GM19035 (cell line): ENCODE results near the gene POP7.
A peak's percentile ranks its signal among the peaks of the same experiment; 100 is the strongest.
"Not testable (repeated sequence)": the region's sequence is repeated elsewhere in the genome, so short reads cannot be mapped to it uniquely, and the experiment has no call there.

Experiments used
- ATAC-seq: cut with Tn5 transposase; IDR thresholded peaks from one replicate; pipeline ENCODE4 v1.9.1; 2021; ENCODE audit not compliant: unreplicated experiment

The POP7 gene

DNA sequence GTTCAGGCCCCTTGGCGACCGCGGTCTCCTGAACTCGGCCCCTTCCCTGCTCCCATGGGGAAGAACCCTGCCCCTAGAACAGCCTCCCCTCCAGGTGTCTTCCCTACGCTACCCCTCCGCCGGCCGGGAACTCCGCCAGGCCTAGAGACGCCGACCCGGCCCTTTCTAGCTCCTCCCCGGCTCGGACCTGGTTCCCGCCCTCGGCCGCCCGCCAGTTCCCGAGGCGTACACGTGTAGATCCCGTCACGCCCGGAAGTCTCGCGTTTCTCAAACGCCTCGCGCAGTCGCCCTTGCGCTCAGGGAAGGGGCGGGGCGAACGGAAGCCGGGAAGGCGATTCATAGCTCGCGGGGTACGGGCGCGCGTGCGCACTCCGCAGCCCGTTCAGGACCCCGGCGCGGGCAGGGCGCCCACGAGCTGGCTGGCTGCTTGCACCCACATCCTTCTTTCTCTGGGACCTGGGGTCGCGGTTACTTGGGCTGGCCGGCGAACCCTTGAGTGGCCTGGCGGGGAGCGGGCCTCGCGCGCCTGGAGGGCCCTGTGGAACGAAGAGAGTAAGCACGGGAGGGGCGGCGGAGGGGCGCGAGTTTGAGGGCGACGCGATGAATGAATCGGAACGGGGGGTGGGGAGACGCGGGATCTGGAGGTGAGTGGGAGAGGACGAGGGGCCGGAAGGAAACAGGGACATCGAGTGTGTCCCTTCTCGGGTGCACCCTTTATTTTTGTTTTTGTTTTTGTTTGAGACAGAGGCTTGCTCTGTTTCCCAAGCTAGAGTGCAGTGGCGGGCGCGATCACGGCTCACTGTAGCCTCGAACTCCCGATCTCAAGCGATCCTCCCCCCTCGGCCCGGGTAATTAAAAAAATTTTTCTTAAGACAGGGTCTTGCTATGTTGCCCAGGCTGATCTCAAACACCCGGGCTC is at the start of gene POP7:
POP7 (plus strand) TSS at position 369 of the 919 bp plus-strand sequence. CDS start 710 bp downstream, outside the sequence.
- ATAC-seq: peak; percentile 92

DNA sequence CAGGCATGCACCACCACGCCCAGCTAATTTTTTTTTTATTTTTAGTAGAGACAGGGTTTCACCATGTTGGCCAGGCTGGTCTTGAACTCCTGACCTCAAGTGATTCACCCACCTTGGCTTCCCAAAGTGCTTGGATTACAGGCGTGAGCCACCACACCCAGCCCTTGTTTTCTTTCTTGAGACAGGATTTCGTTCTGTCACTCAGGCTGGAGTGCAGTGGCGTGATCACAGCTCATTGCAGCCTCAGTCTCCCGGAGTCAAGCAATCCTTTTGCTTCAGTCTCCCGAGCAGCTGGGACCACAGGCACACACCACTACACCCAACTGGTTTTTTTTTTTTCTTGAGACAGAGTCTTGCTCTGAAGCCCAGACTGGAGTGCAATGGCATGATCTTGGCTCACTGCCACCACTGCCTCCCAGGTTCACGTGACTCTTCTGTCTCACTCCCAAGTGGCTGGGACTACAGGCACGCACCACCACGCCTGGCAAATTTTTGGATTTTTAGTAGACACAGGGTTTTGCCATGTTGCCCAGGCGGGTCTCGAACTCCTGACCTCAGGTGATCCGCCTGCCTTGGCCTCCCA is 43.6 kb upstream of the POP7 start:
- ATAC-seq: not testable (repeated sequence)

DNA sequence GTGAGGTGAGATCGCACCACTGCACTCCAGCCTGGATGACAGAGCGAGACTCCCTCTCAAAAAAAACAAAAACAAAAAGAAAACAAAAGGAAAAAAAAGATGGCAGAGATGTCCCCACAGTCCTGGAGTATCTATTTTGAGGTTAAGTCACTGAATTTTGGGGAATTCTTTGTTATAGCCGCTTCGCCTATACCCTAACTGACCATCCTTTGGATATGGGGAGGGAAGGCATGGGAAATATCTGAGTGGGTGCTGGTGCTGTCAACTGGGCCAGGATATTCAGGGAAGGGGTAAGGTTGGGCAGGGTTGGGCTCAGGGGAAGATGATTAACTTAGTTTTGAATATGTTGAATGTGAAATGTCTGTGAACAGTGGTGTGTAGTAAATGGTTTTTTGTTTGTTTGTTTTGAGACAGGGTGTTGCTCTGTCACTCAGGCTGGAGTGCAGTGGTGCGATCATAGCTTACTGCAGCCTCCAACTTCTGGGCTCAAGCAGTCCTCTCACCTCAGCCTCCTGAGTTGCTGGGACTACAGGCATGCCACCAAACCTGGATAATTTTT is 40.7 kb upstream of the POP7 start:
- ATAC-seq: no peak

DNA sequence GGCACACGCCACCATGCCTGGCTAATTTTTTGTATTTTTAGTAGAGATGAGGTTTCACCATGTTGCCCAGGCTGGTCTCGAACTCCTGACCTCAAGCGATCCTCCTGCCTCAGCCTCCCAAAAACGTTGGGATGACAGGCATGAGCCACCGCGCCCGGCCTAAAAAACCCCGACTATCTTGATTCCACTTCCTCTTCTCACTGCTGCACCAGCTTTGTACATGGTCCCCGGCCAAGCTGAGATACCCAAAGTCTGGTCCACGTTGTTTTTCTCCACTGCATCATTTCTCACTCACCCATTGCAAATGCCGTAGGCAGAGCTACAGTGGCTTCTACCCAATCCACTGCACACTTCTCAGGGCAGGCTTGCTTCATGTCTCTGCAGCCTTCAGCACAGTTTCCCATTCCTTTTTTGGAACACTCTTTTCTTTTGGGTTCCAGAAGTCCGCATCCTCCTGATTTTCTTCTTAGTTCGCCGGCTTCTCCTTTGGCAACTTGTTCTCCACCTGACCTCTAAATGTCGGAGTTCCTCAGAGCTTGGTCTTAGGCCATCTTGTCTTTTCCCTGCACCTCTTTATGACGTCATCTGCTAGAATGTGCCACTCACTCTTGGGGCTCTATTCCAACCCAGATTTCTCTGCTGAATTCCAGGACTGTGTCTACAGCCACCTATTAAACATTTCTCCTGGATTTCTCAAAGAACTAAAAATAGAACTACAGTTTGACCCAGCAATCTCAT is 38.4 kb upstream of the POP7 start:
- ATAC-seq: no peak

DNA sequence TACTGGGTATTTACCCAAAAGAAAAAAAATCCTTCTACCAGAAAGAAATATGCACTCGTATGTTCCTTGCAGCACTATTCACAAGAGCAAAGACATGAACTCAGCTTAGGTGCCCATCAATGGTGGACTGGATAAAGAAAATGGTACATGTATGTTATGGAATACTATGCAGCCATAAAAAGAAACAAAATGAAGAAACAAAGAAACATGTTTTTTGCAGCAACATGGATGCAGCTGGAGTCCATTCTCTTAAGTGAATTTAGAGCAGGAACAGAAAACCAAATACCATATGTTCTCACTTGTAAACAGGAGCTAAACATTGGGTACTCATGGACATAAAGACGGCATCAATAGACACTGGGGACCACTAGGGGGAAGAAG is 37.9 kb upstream of the POP7 start:
- no peak for ATAC-seq

DNA sequence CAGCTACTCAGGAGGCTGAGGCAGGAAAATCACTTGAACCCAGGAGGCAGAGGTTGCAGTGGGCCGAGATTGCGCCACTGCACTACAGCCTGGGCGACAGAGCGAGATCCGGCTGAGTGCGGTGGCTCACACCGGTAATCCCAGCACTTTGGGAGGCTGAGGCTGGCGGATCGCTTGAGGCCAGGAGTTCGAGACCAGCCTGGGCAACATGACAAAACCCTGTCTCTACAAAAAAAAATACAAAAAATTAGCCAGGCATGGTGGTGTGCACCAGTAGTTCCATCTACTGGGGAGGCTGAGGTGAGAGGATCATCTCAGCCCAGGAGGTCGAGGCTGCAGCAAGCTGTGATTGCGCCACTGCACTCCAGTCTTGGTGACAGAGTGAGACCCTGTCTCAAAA is 36.8 kb upstream of the POP7 start:
- ATAC-seq: not testable (repeated sequence)

DNA sequence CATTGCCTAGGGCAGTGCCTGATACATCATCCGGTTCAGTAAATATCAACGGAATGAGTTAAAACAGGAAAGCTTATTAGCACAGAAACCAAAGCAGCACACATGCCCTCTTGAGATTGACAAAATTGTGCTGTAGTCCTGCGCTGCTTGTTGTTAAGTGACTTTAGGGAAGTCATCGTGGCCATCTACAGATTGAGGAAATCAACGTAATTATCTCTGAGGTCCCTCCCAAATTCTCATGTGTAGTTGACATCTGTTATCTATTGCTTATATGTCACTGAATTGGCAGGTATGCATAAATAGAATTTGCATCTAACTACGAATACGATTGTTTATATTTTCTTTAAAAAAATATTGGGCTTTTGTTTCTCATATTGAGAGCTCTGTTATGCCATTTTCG is 35.8 kb upstream of the POP7 start:
- no peak for ATAC-seq

DNA sequence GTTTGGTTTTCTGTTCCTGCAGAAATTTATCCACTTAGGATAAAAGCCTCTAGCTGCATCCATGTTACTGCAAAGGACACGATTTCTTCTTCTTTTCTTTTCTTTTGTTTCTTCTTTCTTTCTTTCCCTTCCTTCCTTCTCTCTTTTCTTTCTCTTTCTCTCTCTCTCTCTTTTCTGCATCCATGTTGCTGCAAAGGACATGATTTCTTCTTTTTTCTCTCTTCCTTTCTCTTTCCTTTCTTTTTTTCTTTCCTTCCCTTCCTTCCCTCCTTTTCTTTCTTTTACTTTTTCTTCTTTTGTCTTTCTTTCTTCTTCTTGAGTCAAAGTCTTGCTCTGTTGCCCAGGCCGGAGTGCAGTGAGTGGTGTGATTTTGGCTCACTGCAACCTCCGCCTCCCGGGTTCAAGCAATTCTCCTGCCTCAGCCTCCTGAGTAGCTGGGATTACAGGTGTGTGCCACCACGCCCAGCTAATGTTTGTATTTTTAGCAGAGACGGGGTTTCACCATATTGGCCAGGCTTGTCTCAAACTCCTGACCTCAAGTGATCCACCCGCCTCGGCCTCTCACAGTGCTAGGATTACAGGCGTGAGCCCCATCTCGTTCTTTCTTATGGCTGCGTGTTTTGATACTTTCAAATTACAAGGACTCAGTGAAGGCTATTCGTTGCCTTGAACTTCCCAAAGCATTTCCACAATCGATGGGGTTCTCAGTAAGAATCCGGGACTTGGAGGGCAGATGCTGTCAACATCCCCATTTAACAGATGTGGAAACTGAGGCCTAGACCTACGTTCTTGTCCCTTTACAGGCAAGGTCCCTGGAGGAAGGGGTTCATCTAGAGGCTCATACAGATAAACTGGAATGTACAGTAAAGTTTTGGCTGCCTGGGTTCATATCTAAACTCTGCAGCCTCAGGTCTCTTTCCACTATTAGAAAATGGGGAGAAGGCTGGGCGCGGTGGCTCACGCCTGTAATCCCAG is 34.3 kb upstream of the POP7 start:
- no peak for ATAC-seq

DNA sequence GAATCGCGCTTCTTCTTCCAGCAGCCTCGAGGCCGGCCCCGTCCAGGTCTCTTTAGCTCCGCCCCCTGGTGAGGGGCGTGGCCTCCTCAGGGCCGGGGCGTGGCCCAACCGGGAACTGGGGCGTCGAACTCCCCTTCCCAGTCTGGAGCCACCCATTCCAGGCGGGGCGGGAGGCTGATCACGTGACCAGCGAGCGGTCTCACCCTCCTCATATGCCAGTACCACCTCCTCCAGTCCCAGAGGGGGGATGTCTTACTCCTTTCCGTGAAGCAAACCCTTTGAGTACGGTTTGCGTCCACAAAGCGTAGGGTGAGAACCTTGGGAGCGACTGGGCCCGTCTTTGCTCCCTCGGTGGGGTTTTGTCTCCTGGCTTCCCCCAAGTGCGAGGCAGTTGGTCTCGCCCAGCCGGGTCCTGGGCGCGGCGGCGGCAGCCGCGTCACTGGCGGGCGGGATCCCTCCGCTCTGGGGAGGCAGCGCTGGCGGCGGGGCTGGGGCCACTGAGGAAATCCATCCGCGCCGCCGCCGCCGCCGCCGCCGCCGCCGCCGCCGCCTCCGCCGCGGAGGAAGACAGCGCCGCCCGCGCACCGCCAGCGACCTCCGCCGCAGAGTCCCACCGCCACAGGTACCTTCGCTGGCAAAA is 32.5 kb upstream of the POP7 start, which contains the start of gene GNB2:
GNB2 (plus strand) TSS at position 439 of the 640 bp plus-strand sequence. CDS start 2,526 bp downstream, outside the sequence.
- peak; percentile 64 for ATAC-seq

DNA sequence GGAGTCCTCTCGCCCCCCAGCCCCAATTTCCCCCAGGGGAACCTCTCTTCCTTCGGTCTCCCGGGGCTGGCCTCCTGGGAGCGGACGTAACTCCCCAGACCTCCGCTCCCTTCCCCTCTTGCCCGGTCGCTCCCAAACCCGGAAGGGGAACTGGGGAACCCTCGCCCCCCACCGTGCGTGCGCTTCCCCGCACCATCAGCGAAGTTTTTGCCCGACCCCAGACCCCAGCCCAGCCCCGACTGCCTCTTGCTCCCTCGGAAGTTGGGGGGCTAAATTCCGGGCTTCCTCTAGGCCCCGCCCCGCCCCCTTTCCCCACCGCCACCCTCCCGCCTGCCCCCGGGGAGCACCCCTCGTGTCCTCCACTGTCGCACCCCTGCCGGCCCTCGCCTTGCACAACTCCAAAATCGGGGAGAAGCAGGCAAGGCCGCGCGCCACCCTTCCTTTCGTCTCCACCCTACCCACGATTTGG is 31.9 kb upstream of the POP7 start:
- peak; percentile 5 for ATAC-seq

DNA sequence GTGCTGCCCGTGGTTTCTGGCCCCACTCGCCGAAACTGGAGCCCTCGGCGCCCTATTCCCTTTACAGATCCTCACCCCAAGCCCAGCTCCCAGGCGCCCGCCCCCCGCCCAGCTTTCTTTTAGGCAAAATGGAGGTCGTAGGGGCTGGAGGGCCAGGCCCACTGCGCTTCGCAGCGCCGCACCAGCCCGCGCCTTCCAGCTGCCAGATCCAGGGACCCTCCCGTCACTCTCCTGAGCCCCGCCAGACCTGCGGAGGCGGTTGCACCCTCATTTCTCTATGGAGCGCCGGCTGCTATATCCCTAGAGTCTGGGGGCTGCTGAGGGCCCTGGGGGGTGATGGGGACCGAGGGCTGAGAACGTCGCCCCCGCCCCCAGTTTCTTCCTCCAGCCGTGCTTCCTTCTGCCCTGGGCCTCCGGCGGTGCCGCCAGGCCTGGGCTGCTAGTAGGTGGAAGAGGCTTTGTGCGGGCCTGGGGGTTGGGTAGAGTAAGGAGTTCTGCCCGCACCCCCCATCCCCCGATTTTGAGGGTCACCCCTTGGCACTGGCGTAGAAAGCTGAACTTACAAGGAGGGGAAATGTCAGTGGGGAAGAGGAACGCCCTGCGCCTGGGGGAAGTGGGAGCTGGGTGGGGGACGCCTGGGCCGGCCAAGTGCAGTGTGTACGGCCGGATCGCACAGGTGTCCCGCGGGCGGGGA is 31.4 kb upstream of the POP7 start:
- no peak for ATAC-seq

DNA sequence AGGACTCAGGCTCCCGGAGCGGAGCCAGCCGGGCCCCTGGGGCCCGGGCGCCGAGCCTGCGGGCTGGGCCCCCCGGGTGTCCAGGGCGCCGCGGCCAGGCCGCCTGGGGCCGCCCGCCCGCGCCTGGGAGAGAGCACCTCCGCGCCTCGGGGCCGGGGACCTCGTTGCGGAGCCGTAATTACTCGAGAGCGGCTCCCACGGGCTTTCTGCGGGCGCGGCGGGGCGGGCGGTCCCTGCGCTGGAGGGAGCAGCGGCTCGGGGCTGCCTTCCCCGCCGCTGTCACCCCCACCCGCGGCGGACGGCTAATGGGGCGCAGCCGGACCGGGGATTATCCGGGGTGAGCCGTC is 30.8 kb upstream of the POP7 start:
- ATAC-seq: no peak

DNA sequence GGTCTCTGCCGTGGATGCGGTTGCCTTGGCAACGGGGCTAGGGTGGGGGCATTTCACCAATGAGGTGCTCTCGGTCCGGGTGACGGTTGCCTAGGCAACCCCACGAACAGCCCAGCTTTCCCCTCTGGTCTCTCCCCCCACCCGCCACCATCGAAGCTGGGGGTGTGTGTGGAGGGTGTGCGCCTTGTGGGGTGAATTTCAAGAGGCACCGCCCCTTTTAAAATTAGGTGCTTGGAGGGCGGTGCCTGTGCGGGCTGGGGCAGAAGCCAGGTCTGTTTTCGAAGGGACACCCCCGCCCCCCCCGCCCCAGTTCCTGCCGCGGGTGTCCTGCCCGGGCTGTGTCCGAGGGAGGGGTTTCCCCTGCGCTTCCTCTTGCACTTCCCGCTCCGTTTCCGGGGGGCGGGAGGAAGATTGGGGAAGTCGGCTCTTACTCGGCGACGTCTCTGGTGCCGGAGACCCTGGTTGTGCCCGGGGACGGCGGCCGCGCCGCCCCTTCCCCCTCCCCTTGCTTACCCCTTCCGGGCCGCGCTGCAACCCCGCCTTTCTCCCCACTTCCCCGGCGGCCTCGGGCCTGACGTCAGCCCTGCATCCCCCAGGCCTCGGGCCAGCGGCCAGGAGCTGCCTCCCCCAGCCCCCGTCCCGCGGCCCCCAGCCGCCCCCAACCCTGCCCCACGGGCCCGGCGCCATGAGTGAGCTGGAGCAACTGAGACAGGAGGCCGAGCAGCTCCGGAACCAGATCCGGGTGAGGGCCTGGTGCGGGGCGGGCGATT is 30.2 kb upstream of the POP7 start:
- peak; percentile 36 for ATAC-seq

DNA sequence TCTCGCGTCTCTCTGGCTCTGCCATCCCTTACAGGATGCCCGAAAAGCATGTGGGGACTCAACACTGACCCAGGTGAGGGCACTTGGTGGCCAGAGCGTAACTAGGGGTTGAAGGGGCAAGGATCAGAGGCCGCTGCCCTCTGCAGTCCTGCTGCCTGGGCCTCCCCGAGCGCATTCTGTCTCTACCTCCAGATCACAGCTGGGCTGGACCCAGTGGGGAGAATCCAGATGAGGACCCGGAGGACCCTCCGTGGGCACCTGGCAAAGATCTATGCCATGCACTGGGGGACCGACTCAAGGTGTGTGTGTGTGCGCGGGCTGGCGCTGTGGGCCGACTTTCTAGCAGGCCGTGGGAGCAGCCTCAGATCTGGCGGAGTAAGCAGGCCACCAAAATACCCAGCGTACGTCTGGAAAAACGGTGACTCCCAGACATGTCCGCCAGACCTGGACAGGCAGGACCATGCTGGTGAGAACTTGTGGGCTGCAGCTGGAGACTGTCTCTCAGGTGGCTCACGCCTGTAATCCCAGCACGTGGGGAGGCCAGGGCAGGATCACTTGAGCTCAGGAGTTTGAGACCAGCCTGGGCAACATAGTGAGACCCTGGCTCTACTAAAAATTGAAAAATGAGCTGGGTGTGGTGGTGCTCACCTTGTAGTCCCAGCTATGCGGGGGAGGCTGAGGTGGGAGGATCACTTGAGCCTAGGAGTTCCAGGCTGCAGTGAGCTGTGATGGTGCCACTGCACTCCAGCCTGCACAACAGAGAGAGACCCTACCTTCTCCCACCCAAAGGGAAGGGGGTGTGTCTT is 29.2 kb upstream of the POP7 start:
- ATAC-seq: no peak

DNA sequence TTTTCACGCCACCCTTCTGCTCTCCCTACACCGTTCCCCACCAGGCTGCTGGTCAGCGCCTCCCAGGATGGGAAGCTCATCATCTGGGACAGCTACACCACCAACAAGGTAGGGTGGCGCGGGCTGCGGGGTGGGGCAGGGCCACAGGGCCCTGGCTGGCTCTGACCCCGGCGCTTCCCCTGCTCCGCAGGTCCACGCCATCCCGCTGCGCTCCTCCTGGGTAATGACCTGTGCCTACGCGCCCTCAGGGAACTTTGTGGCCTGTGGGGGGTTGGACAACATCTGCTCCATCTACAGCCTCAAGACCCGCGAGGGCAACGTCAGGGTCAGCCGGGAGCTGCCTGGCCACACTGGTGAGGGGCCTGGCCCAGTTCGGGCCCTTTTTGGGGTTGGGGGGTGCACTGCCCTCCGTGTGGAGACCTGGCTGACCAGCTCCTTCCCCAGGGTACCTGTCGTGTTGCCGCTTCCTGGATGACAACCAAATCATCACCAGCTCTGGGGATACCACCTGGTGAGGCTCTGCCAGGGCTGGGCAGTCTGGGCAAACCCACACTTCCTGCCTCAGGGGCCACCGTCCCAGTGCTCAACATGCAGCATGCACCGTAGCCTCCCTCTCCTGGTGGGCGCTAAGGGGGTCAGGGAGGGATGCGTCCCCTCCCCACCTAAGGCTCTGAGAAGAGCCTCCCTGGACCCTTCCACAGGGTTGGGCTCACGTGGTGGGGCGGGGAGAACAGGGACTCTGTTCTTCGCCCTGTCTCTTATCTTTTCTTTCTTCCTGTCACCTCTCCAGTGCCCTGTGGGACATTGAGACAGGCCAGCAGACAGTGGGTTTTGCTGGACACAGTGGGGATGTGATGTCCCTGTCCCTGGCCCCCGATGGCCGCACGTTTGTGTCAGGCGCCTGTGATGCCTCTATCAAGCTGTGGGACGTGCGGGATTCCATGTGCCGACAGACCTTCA is 28.3 kb upstream of the POP7 start:
- no peak for ATAC-seq

DNA sequence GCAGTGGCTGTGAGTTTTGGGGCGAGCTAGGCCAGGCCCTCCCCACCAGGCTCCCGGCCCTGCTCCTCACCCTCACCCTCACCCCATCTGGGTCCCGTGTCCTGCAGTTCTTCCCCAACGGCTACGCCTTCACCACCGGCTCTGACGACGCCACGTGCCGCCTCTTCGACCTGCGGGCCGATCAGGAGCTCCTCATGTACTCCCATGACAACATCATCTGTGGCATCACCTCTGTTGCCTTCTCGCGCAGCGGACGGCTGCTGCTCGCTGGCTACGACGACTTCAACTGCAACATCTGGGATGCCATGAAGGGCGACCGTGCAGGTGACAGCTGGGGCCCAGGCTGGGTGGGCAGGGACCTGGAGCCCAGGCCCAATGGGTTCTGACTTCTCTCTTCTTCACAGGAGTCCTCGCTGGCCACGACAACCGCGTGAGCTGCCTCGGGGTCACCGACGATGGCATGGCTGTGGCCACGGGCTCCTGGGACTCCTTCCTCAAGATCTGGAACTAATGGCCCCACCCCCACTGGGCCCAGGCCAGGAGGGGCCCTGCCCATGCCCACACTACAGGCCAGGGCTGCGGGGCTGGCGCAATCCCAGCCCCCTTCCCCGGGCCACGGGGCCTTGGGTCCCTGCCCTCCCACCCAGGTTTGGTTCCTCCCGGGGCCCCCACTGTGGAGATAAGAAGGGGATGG is 27.5 kb upstream of the POP7 start:
- no peak for ATAC-seq
